Measurements from ENCODE around the gene ACSM2A. TPM values are rescaled to one million over a fixed set of nuclear protein-coding genes. Genes with fewer than 3 reads are reported as not detected.
"Not testable (repeated sequence)": the region's sequence is repeated elsewhere in the genome, so short reads cannot be mapped to it uniquely, and the experiment has no call there.

The ACSM2A gene
- polyA plus RNA-seq, 2 of the 4 experiments (the other 2 are of a cell fraction): not detected

GRCh38 chr16:20485408-20485807 lies 34.1 kb downstream of the ACSM2A start:
- Histone ChIP-seq H3K4me2 (no peak overlapping the region), H3K27ac (no peak overlapping the region), H3K9me3 (no peaks in the 10 kb centered on the region), H3K4me1 (no peaks in the 10 kb centered on the region), H3K4me3 (no peak overlapping the region)
- ATAC-seq: no peak
- FAIRE-seq: no peak
- no peak for DNase-seq (ENCODE audit: low read depth in 1 of 2, low spot score in 1 of 2)
- TF ChIP-seq HEYL (CRISPR knock-in tag; IDR thresholded peaks at IDR 0.05) (no peak), HES2 (IDR thresholded peaks at IDR 0.05) (no peak), ZNF302 (CRISPR knock-in tag; IDR thresholded peaks at IDR 0.05) (no peak), SMC3 (IDR thresholded peaks at IDR 0.05) (no peak), BCL3 (IDR thresholded peaks at IDR 0.05) (no peak), CHD4 (IDR thresholded peaks at IDR 0.05; ENCODE audit: borderline replicate concordance) (no peak), RFX5 (IDR thresholded peaks at IDR 0.05) (no peak), CBX8 (IDR thresholded peaks at IDR 0.05) (no peak), USF2 (IDR thresholded peaks at IDR 0.05) (no peak), ELK1 (IDR thresholded peaks at IDR 0.05; ENCODE audit: low read depth, low read length) (no peak), FOXS1 (CRISPR knock-in tag; IDR thresholded peaks at IDR 0.05) (no peak), PBX3 (IDR thresholded peaks at IDR 0.05) (no peak), RAD21 (conservative IDR thresholded peaks at IDR 0.05 in 1 of 2, IDR thresholded peaks at IDR 0.05 in 1 of 2) (no peak), TFCP2L1 (CRISPR knock-in tag; IDR thresholded peaks at IDR 0.05) (no peak), CBX2 (IDR thresholded peaks at IDR 0.05; ENCODE audit: borderline replicate concordance, low read depth) (no peak)
- CTCF ChIA-PET: no interaction called here
- 4% methylated on average over 1 of the region's 1 CpG for WGBS (ENCODE audit: missing lambda C conversion rate)
- POLR2A ChIA-PET: no interaction called here

- H3K4me1 ChIP-seq; CTCF ChIA-PET; H3K4me2 ChIP-seq; FAIRE-seq; H3K4me3 ChIP-seq; H3K9me3 ChIP-seq; POLR2A ChIA-PET; H3K27ac ChIP-seq; DNase-seq (ENCODE audit: low read depth in 1 of 2, low spot score in 1 of 2); ATAC-seq: not testable (repeated sequence)
- WGBS (ENCODE audit: missing lambda C conversion rate): no CpG with 5 or more reads among the region's 3 CpGs
Observed at GRCh38 chr16:20490994-20491393, 39.7 kb downstream of the ACSM2A start.

- DNase-seq (ENCODE audit: low read depth in 1 of 2, low spot score in 1 of 2); FAIRE-seq; H3K4me2 ChIP-seq; POLR2A ChIA-PET; CTCF ChIA-PET; H3K4me3 ChIP-seq; ATAC-seq; H3K9me3 ChIP-seq; H3K4me1 ChIP-seq; H3K27ac ChIP-seq: not testable (repeated sequence)
- WGBS (ENCODE audit: missing lambda C conversion rate): no CpG with 5 or more reads among the region's 11 CpGs
Observed at GRCh38 chr16:20491448-20491847, 40.1 kb downstream of the ACSM2A start.

GRCh38 chr16:20504418-20504817 lies 53.1 kb downstream of the ACSM2A start:
- DNase-seq (ENCODE audit: low read depth in 1 of 2, low spot score in 1 of 2): no peak
- no peak overlapping the region for H3K27ac ChIP-seq
- ChIA-PET POLR2A (no interaction called here), CTCF (no interaction called here)
- WGBS (ENCODE audit: missing lambda C conversion rate): no CpG with 5 or more reads among the region's 1 CpG
- no peak for ATAC-seq
- FAIRE-seq: no peak
- TF ChIP-seq ESRRA (IDR thresholded peaks at IDR 0.05; ENCODE audit: borderline replicate concordance, low read length) (no peak), FOSL2 (IDR thresholded peaks at IDR 0.05) (no peak), FOSL2 (CRISPR knock-in tag; IDR thresholded peaks at IDR 0.05) (no peak), GATA3 (IDR thresholded peaks at IDR 0.05; ENCODE audit: borderline replicate concordance) (no peak), MYC (IDR thresholded peaks at IDR 0.05; ENCODE audit: borderline replicate concordance, low read length) (no peak), HEYL (CRISPR knock-in tag; IDR thresholded peaks at IDR 0.05) (no peak), ZFP36 (IDR thresholded peaks at IDR 0.05; ENCODE audit: borderline replicate concordance, partially characterized antibody) (no peak)
- H3K4me3 ChIP-seq: no peak overlapping the region
- no peaks in the 10 kb centered on the region for H3K4me1 ChIP-seq
- 0 out of 3 replicates have a peak, but pooled peaks cover 4% of the 10 kb centered on the region for H3K9me3 ChIP-seq
- no peak overlapping the region for H3K4me2 ChIP-seq
